ENCODE data around the gene BPIFB6.
"Not testable (repeated sequence)": the region's sequence is repeated elsewhere in the genome, so short reads cannot be mapped to it uniquely, and the experiment has no call there.

BPIFB6 gene

GRCh38 chr20:33030569-33030968, 879 bp upstream of the BPIFB6 start:
- DNase-seq = no peak

GRCh38 chr20:33032555-33032954, 1.1 kb downstream of the BPIFB6 start:
- DNase-seq = no peak

GRCh38 chr20:33033381-33033780, 1.9 kb downstream of the BPIFB6 start:
- no peak for DNase-seq

- no peak for DNase-seq
Measured at GRCh38 chr20:33034115-33034514, 2.7 kb downstream of the BPIFB6 start.

GRCh38 chr20:33034901-33035492, 3.5 kb downstream of the BPIFB6 start:
- DNase-seq = no peak

GRCh38 chr20:33037456-33037855, 6.0 kb downstream of the BPIFB6 start:
- DNase-seq = no peak

GRCh38 chr20:33038243-33038642, 6.8 kb downstream of the BPIFB6 start:
- no peak for DNase-seq

- DNase-seq = no peak
Measured at GRCh38 chr20:33042430-33042829, 11.0 kb downstream of the BPIFB6 start.

GRCh38 chr20:33042983-33043730, 11.7 kb downstream of the BPIFB6 start:
- no peak for DNase-seq

- no peak for DNase-seq
Measured at GRCh38 chr20:33043731-33044181, 12.3 kb downstream of the BPIFB6 start.

GRCh38 chr20:33045129-33045721, 13.8 kb downstream of the BPIFB6 start:
- not testable (repeated sequence) for DNase-seq

GRCh38 chr20:33046412-33046811, 15.0 kb downstream of the BPIFB6 start:
- no peak for DNase-seq

- no peak for DNase-seq
Measured at GRCh38 chr20:33051333-33051732, 19.9 kb downstream of the BPIFB6 start.

- no peak for DNase-seq
Measured at GRCh38 chr20:33053291-33054106, 22.1 kb downstream of the BPIFB6 start, which contains the start of gene BPIFB3. BPIFB3 (plus strand) TSS chr20:33053903; CDS start chr20:33055436, 1,533 bp downstream.

GRCh38 chr20:33054381-33054780, 22.9 kb downstream of the BPIFB6 start:
- no peak for DNase-seq

- DNase-seq = no peak
Measured at GRCh38 chr20:33054791-33055190, 23.3 kb downstream of the BPIFB6 start.

- no peak for DNase-seq
Measured at GRCh38 chr20:33059136-33059535, 27.7 kb downstream of the BPIFB6 start.

- no peak for DNase-seq
Measured at GRCh38 chr20:33059741-33060390, 28.4 kb downstream of the BPIFB6 start.

GRCh38 chr20:33061658-33062028, 30.2 kb downstream of the BPIFB6 start:
- DNase-seq = no peak

- no peak for DNase-seq
Measured at GRCh38 chr20:33062105-33062824, 30.8 kb downstream of the BPIFB6 start.

GRCh38 chr20:33062825-33063149, 31.3 kb downstream of the BPIFB6 start:
- no peak for DNase-seq

GRCh38 chr20:33063271-33063670, 31.8 kb downstream of the BPIFB6 start:
- no peak for DNase-seq
